ENCODE measurements around the gene MEX3C. TPM values are rescaled to one million over a fixed set of nuclear protein-coding genes. Genes with fewer than 3 reads are reported as not detected.

The MEX3C gene
- total RNA-seq, 1 experiment from 2014 or later = 45.0 TPM

- no peak overlapping the region for H3K4me3 ChIP-seq (replicated peaks in 1 of 2; ENCODE audit: low read depth in 1 of 2, low read length in 2 of 2)
- ChIA-PET CTCF (no interaction called here), RAD21 (ENCODE audit: low non-redundant PET in 1 of 2, low total read pairs in 2 of 2, uncharacterized antibody in 2 of 2, unreplicated experiment in 2 of 2) (no interaction called here), POLR2A (no interaction called here)
- ATAC-seq = no peak
- H3K36me3 ChIP-seq (ENCODE audit: control insufficient read depth in 1 of 2, insufficient read depth in 2 of 2, low read length in 2 of 2) = peaks cover 0 to 7% of the 10 kb centered on the region in 2 experiments; a peak in 2 of 4 replicates
- no peak overlapping the region for H2AFZ ChIP-seq (ENCODE audit: low read depth, low read length, poor library complexity, severe bottlenecking)
- H3K27me3 ChIP-seq (ENCODE audit: insufficient read depth, low read length) = no peaks in the 10 kb centered on the region
- intact Hi-C loops (cut with micrococcal nuclease) = no loop called here
- H3K4me2 ChIP-seq (ENCODE audit: low read length) = no peak overlapping the region
- H3K9me3 ChIP-seq (ENCODE audit: control insufficient read depth in 1 of 2, insufficient read depth in 1 of 2, low read depth in 1 of 2, low read length in 2 of 2) = no peaks in the 10 kb centered on the region
- BruUV-seq (replicated peaks) = no TSS peak
- TF ChIP-seq CEBPB (IDR thresholded peaks at IDR 0.05; ENCODE audit: low read depth) (no peak), YY1 (IDR thresholded peaks at IDR 0.05; ENCODE audit: extremely low read depth, insufficient replicate concordance, low read depth, low read length) (no peak), REST (IDR thresholded peaks at IDR 0.05; ENCODE audit: low read depth) (no peak), SP1 (IDR thresholded peaks at IDR 0.05; ENCODE audit: low read depth) (no peak), SIN3A (IDR thresholded peaks at IDR 0.05; ENCODE audit: low read depth) (no peak), ELF1 (IDR thresholded peaks at IDR 0.05; ENCODE audit: borderline replicate concordance, low read depth) (no peak), CTCF (IDR thresholded peaks at IDR 0.05 in 2 of 3, conservative IDR thresholded peaks at IDR 0.05 in 1 of 3; ENCODE audit: borderline replicate concordance in 1 of 3, insufficient read depth in 1 of 3, low read depth in 2 of 3, low read length in 2 of 3) (no peak), FOSL1 (IDR thresholded peaks at IDR 0.05; ENCODE audit: low read depth) (no peak), ATF3 (IDR thresholded peaks at IDR 0.05) (no peak)
- no peaks in the 10 kb centered on the region for H3K9me2 ChIP-seq (ENCODE audit: insufficient read depth)
- DNase-seq (ENCODE audit: low read depth, low spot score) = no peak
- H3K79me2 ChIP-seq (ENCODE audit: insufficient read depth, low read length) = peaks cover under 1% of the 10 kb centered on the region; the same call in 1 of the 2 replicates
- no peaks in the 10 kb centered on the region for H3K4me1 ChIP-seq (ENCODE audit: control insufficient read depth in 1 of 2, insufficient read depth in 2 of 2, low read length in 2 of 2)
- no peak overlapping the region for H3K9ac ChIP-seq (ENCODE audit: low read length)
- no peak overlapping the region for H3K27ac ChIP-seq (ENCODE audit: low read depth, low read length)
- no peaks in the 10 kb centered on the region for H4K20me1 ChIP-seq (ENCODE audit: insufficient read depth)
Measured at GRCh38 chr18:51171223-51171622, 26.3 kb downstream of the MEX3C start.
